GM19025 (cell line): ENCODE results near the gene IFIT3.
"Not testable (repeated sequence)": the region's sequence is repeated elsewhere in the genome, so short reads cannot be mapped to it uniquely, and the experiment has no call there.

ENCODE experiments used
- ATAC-seq: cut with Tn5 transposase; IDR thresholded peaks from one replicate; pipeline ENCODE4 v1.9.1; 2021; ENCODE audit warnings: mild to moderate bottlenecking, low read depth, moderate library complexity; ENCODE audit not compliant: unreplicated experiment

IFIT3 gene

GRCh38 chr10:89327803-89328441, at the start of gene IFIT3:
TSS of gene IFIT3 (plus strand) at chr10:89327997. CDS start at chr10:89328074, 77 bp downstream.
- ATAC-seq = no peak

GRCh38 chr10:89278034-89278535, 49.7 kb upstream of the IFIT3 start:
- no peak for ATAC-seq

- no peak for ATAC-seq
Observed at GRCh38 chr10:89278900-89279392, 48.9 kb upstream of the IFIT3 start.

- ATAC-seq = no peak
Observed at GRCh38 chr10:89279421-89279869, 48.4 kb upstream of the IFIT3 start.

- no peak for ATAC-seq
Observed at GRCh38 chr10:89280508-89280907, 47.3 kb upstream of the IFIT3 start.

GRCh38 chr10:89281606-89282395, 46.0 kb upstream of the IFIT3 start:
- no peak for ATAC-seq

- ATAC-seq = no peak
Observed at GRCh38 chr10:89283025-89283935, 44.5 kb upstream of the IFIT3 start.

- no peak for ATAC-seq
Observed at GRCh38 chr10:89283936-89284475, 43.8 kb upstream of the IFIT3 start.

GRCh38 chr10:89284711-89285110, 43.1 kb upstream of the IFIT3 start:
- not testable (repeated sequence) for ATAC-seq

- not testable (repeated sequence) for ATAC-seq
Observed at GRCh38 chr10:89285303-89285702, 42.5 kb upstream of the IFIT3 start.

GRCh38 chr10:89294721-89295239, 33.0 kb upstream of the IFIT3 start:
- no peak for ATAC-seq

- ATAC-seq = no peak
Observed at GRCh38 chr10:89295597-89295996, 32.2 kb upstream of the IFIT3 start.

- ATAC-seq = no peak
Observed at GRCh38 chr10:89296220-89296648, 31.6 kb upstream of the IFIT3 start.

- ATAC-seq = no peak
Observed at GRCh38 chr10:89297356-89297755, 30.4 kb upstream of the IFIT3 start.

GRCh38 chr10:89297791-89298190, 30.0 kb upstream of the IFIT3 start:
- no peak for ATAC-seq

GRCh38 chr10:89299031-89299430, 28.8 kb upstream of the IFIT3 start:
- ATAC-seq = no peak

- ATAC-seq = peak; percentile 22
Observed at GRCh38 chr10:89301232-89301631, 26.6 kb upstream of the IFIT3 start.

GRCh38 chr10:89301721-89302445, 25.9 kb upstream of the IFIT3 start, which contains the start of gene IFIT2:
TSS of gene IFIT2 (plus strand) at chr10:89302046. CDS start at chr10:89302124, 78 bp downstream.
- peak; percentile 58 for ATAC-seq

GRCh38 chr10:89302625-89303024, 25.2 kb upstream of the IFIT3 start:
- no peak for ATAC-seq
